ENCODE results near the gene TEX52.
A peak's percentile ranks its signal among the peaks of the same experiment; 100 is the strongest.
"Not testable (repeated sequence)": the region's sequence is repeated elsewhere in the genome, so short reads cannot be mapped to it uniquely, and the experiment has no call there.

TEX52 gene

GRCh38 chr12:2857021-2857431 is at the start of gene TEX52:
TEX52 (minus strand) TSS chr12:2857039; CDS start chr12:2857026, 13 bp downstream.
- DNase-seq = no peak

- no peak for DNase-seq
Observed at GRCh38 chr12:2904260-2904659, 47.4 kb upstream of the TEX52 start.

- no peak for DNase-seq
Observed at GRCh38 chr12:2902272-2902880, 45.5 kb upstream of the TEX52 start.

DNA sequence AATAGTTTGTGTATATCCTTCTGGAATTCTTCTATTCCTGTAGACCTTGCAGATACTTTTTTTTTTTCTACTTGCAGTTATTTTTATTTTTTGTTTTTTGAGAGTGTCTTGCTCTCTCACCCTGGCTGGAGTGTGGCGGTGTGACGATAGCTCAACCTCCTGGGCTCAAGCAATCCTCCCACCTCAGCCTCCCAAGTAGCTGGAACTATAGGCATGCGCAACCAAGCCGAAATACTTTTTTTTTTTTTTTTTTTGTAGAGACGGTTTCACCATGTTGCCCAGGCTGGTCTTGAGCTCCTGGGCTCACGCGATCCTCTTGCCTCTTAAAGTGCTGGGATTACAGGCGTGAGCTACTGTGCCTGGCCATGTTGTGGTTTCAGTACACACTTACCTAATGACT is 43.8 kb upstream of the TEX52 start:
- no peak for DNase-seq

GRCh38 chr12:2897418-2897817 is 40.6 kb upstream of the TEX52 start:
- no peak for DNase-seq

DNA sequence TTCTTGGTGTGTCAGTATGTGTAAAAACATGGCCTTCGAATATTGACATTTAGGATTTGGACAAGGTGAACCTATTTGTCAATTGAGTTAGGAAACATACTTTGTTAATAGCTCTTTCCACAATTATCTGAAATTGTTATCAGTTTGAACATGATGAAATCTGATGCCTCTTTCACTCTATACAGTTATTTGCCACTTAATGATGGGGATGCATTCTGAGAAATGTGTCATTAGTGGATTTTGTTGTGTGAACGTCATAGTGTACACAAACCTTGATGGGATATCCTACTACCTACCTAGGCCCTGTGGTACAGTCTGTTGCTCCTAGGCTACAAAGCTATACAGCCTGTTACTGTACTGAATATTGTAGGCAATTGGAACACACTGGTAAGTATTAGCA is 38.7 kb upstream of the TEX52 start:
- no peak for DNase-seq

- no peak for DNase-seq
Observed at GRCh38 chr12:2895051-2895451, 38.2 kb upstream of the TEX52 start.

- DNase-seq = no peak
Observed at GRCh38 chr12:2893007-2893406, 36.2 kb upstream of the TEX52 start.

DNA sequence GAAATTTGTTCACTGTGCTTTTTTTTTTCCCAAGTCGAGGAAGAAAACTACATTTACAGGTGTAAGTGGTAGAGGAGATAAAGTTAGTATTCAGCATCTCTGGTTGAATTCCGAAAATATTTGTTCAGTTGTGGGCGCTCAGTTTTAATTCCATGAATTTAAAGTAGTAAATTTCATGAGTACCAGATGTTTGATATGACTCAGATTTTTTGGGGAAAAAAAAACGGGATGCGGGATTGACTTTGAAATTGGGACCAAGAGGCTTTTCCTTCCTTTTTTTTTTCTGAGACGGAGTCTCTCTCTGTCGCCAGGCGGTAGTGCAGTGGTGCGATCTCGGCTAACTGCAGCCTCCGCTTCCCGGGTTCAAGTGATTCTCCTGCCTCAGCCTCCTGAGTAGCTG is 35.4 kb upstream of the TEX52 start:
- no peak for DNase-seq

DNA sequence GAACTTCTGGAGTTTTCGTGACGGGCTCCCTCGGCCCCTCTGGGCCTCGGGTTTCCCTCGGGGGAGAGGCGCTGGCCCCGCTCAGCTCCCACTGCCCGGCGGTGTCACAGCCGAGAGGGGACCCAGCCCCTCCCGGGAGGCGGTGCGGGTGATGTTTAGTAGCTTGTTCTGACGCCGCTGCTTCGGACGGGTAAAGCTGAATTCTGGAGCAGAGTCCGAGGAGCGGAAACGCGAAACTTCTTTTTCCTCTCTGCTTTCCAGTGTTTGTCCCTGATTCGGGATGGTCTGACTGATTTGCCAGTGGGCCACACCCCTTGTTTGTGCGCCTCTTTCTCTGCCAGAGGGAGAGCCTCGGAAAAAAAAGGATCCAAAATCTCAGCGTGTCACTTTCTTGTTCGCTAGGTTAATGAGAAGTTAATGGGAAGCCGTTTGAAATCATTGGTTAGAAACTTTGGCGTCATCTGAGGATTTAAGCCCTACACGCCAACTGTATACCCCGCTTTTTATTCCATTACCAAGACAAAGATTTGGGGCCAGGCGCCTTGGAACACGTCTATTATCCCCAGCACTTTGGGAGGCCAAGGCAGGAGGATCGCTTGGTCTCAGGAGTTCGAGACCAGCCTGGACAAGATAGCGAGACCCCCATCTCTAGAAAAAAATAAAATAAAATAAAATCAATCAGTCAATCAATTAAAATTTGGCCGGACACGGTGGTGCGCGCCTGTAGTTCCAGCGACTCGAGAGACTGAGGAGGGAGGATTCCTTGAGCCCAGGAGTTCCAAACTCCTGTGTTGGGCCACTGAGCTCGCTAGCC is 34.6 kb upstream of the TEX52 start:
- peak; percentile 81 for DNase-seq

DNA sequence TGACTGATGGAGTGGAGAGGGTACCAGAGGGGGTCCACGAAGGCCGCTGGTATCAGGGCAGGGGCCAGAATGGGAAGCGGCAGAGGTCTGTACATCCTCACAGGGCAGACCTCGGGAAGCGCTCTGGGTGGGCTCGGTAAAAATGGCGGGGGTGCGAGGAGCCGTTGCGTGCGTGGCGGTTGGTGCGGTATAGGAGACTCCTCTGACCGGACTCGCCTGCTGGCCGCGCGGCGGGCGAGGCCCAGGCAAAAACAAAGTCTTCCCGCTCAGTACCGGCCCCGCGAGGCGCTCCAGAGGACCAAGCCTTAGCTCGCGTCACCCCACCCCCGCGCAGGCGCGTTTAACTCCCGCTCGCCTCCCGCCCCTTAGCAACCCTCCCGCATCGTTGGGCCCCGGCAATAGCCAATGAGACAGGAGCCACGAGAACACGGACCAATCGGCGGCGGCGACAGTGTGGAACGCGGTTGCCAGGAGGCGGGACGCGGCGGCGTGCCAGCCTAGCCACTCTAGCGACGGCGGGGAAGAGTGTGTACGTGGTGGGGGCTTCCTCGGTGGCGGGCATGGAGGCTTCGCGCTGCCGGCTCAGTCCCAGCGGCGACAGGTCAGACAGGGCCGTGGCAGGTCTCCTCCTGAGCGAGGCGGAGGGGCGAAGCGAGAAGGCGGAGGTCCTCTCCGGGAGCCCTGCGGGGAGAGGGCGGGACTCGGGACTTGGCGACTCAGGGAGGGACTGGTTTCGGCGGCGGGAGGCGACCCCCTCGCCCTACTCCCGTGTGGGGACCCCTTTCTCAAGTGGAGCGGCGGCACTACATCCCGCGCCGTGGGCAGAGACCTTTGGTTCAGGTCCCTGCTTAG is 33.8 kb upstream of the TEX52 start, which contains the start of gene TULP3:
Gene TULP3, plus strand, starts transcription at position 504 of the 852 bp plus-strand sequence. Its CDS starts 57 bp downstream, at position 561.
- peak; percentile 100 for DNase-seq

DNA sequence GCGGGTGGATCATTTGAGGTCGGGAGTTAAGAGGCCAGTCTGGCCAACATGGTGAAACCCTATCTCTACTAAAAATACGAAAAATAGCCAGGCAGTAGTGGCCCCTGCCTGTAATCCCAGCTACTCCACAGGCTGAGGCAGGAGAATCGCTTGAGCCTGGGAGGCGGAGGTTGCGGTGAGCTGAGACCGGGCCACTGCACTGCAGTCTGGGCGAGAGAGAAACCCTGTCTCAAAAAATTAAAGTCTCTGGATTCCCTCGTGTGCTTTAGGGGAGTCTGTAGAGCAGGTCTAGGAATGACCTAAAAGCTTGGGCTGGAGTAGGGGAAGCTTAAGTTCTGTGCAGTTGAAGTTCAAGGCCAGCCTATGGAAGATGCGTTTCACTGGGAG is 33.2 kb upstream of the TEX52 start:
- no peak for DNase-seq

DNA sequence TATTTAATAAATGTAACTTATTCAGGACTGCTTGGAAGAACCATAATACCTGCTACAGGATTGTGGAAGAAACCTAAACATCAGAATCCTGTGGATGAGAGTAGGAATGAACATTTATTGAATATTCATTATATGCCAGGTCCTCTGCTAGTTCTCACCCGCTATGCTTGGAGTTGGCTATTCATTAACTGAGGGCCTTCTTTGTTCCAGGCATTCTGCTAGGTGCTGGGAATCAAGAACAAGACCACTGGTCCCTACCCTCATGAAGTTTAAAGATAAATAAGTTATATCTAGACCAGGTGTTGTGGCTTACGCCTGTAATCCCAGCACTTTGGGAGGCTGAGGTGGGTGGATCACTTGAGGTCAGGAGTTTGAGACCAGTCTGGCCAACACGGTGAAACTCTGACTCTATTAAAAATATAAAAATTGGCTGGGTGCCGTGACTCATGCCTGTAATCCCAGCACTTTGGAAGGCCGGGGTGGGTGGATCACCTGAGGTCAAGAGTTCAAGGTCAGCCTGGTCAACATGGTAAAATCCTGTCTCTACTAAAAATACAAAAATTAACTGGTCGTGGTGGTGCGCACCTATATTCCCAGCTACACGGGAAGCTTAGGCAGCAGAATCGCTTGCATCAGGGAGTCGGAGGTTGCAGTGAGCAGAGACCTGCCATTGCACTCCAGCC is 30.1 kb upstream of the TEX52 start:
- no peak for DNase-seq

DNA sequence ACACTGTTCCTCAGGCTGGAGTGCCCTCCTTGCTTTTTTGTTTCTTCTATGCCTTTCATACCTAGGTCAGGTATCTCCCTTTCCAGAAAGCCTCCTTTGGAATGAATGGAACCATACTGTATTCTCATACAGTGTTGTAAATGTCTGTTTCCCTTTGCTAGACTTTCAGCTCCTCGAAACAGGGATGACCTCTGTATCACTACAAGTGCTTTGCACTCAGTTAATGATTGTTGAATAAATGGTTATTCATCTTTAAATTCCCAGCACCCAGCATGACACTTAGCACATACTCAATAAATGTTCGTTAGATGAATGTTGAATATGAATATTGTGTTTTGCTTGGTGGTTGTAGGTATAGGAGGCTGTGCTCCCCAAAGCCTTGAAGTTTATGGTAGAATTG is 28.0 kb upstream of the TEX52 start:
- DNase-seq = no peak

GRCh38 chr12:2879853-2880252 is 23.0 kb upstream of the TEX52 start:
- no peak for DNase-seq

DNA sequence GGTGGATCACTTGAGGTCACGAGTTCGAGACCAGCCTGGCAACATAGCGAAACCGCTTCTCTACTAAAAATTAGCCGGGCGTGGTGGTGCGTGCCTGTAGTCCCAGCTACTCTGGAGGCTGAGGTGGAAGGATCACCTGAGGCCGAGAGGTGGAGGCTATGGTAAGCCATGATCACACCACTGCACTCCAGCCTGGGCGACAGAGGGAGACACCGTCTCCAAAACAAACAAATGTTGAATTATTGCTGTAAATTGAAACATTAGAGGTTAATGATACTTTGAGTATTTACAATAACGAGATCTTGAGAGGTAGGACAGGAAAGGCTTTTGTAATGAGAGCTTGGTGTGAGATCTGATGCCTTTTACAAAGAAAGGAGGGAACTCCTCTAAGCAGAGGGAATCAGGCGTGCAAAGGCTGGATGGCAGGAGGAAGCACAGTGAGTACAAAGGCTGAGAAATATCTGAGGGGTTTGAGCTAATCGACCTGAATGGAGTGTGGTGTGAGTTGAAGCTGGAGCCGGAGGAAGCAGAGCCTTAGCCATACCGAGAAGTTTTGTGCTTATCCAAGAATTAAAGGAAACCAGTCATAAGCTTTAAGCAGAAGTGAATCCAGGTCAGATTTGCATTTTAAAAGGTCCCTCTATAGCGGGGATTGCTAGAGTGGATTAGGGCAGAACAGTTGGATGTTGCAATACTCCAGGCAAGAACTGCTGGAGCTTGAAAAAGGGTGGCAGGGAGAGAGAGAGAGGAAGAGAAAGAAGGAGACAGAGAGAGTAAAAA is 21.3 kb upstream of the TEX52 start:
- DNase-seq = no peak

DNA sequence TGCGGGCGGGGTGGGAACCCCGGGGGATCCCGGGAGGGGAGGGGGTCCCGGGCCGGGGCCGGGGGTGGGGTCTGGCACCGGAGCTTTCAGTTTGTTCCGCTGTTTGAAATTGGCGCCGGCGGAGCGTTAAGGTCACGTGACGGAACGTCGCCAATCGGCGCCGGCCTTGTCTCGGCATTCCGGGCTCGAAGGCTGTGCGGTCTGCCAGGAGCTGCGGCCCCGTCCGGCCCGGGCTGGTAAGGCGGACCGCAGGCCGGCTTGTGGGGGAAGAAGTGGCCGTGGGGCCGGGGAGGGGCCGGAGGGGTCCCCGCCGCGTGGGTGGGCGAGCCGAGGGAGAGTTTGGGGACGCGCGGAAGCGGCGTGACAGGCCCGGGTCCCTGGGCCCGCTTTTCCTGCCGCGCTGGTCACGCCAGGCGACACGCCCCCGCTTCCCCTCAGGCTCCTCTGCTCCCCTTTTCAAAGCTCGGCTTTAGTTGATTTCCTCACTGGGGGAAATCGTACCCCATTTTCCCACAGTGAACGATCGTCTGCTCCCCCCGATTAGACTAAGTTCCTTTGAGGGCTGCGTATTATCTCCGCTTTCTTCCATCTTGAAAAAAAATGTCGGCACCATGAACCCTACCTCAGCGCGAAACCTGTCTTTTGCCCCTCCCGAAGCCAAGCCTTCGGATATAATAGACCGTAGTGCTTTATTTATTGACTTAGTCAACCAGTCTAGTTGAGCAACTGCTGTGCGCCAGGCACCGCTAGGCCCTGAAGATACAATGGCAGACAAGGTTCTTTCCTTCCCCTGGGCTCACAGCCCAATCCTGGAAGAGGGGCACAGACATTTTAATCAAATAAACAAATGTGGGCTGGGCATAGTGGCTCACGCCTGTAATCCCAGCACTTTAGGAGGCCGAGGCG is 20.5 kb upstream of the TEX52 start, which contains the start of the genes FOXM1 and RHNO1:
Gene FOXM1, minus strand, starts transcription at position 128 of the 906 bp plus-strand sequence. CDS start 2,696 bp downstream, outside the sequence.
Gene RHNO1, plus strand, starts transcription at position 177 of the 906 bp plus-strand sequence. CDS start 8,144 bp downstream, outside the sequence.
- peak; percentile 94 for DNase-seq

DNA sequence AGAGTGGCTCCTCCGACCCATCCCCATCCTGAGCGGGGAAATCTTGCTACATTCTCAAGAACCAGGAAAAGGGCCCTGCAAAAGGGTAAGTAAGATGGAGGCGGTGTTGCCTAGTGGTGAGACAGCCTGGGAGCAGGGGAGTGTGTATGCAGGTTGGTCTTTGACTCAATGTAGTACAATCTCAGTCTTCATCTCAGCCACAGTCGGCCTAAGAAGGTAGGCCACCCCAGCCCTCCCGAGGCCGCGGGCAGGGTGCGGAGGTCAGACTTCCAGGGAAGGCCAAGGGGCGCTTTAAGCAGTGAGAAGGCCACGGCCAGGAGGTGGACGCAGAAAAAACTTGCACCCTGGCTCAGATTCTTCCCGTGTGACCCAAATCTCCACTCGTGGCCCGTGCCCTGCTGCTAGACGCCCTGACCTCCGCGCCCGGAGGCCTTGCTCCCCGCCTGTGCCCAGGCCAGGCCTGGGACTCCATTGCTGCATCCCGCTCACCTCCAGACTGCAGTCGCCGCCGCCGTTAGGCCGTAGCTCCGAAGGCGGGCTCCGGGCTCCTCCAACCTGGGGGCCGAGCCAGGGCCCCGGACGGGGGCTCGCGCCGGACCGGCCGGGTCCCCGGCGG is 19.7 kb upstream of the TEX52 start:
- DNase-seq = no peak

DNA sequence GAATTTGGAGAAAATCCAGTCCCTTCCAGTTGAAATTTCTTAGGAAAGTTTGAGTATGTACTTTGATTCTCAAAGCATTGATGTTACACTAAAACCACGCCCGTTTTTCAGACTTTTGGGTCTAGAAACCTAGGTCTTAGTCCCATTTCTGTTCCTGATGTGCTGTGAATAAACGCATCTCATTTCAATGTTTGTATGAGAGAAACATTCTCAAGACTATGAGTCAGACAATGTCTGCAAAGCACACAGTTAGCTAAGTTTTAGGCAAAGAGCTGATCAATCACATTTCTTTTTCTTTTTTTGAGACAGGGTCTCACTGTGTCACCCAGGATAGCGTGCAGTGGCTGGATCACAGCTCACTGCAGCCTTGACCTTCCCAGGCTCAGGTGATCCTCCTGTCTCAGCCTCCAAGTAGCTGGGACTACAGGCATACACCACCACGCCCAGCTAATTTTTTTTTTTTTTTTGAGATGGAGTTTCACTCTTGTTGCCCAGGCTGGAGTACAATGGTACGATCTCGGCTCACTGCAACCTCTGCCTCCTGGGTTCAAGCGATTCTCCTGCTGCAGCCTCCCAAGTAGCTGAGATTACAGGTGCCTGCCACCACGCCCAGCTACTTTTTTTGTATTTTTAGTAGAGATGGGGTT is 12.3 kb upstream of the TEX52 start:
- not testable (repeated sequence) for DNase-seq

- no peak for DNase-seq
Observed at GRCh38 chr12:2864198-2864597, 7.4 kb upstream of the TEX52 start.

Data from right forelimb (tissue), 1 donor.